Measurements from ENCODE around the gene SNTG2. TPM values are rescaled to one million over a fixed set of nuclear protein-coding genes. Genes with fewer than 3 reads are reported as not detected.

Gene SNTG2
- total RNA-seq, 1 donor from 2014 or later = 1.0 TPM

- intact Hi-C loops (cut with DNase I) = no loop called here
- no peak for DNase-seq (ENCODE audit: low spot score)
These were observed 1.1 kb upstream of the SNTG2 start for GRCh38 chr2:949384-950079.

- no peak for DNase-seq (ENCODE audit: low spot score)
- intact Hi-C loops (cut with DNase I) = no loop called here
These were observed 766 bp downstream of the SNTG2 start for GRCh38 chr2:951224-952006.

- DNase-seq (ENCODE audit: low spot score) = no peak
- intact Hi-C loops (cut with DNase I) = no loop called here
These were observed 2.8 kb downstream of the SNTG2 start for GRCh38 chr2:953408-953807.

GRCh38 chr2:953975-954686 lies 3.5 kb downstream of the SNTG2 start:
- intact Hi-C loops (cut with DNase I) = loop anchor here (2.0 kb wide), 1 partner anchor 591 kb away; no protein-coding TSS in a partner anchor
- DNase-seq (ENCODE audit: low spot score) = no peak

- DNase-seq (ENCODE audit: low spot score) = no peak
- intact Hi-C loops (cut with DNase I) = loop anchor here (2.0 kb wide), 1 partner anchor 590 kb away; no protein-coding TSS in a partner anchor
These were observed 4.0 kb downstream of the SNTG2 start for GRCh38 chr2:954687-955000.

- intact Hi-C loops (cut with DNase I) = loop anchor here (2.0 kb wide), 1 partner anchor 589 kb away; no protein-coding TSS in a partner anchor
- no peak for DNase-seq (ENCODE audit: low spot score)
These were observed 5.4 kb downstream of the SNTG2 start for GRCh38 chr2:955829-956731.

- intact Hi-C loops (cut with DNase I) = no loop called here
- DNase-seq (ENCODE audit: low spot score) = no peak
These were observed 8.8 kb downstream of the SNTG2 start for GRCh38 chr2:959457-959856.

- intact Hi-C loops (cut with DNase I) = no loop called here
- DNase-seq (ENCODE audit: low spot score) = no peak
These were observed 9.6 kb downstream of the SNTG2 start for GRCh38 chr2:960061-960736.

GRCh38 chr2:961786-962185 lies 11.1 kb downstream of the SNTG2 start:
- intact Hi-C loops (cut with DNase I) = no loop called here
- no peak for DNase-seq (ENCODE audit: low spot score)

GRCh38 chr2:963876-964275 lies 13.2 kb downstream of the SNTG2 start:
- DNase-seq (ENCODE audit: low spot score) = no peak
- intact Hi-C loops (cut with DNase I) = no loop called here

GRCh38 chr2:964562-964961 lies 13.9 kb downstream of the SNTG2 start:
- intact Hi-C loops (cut with DNase I) = no loop called here
- DNase-seq (ENCODE audit: low spot score) = no peak

- DNase-seq (ENCODE audit: low spot score) = no peak
These were observed 15.0 kb downstream of the SNTG2 start for GRCh38 chr2:965640-966147.

GRCh38 chr2:973129-973528 lies 22.5 kb downstream of the SNTG2 start:
- DNase-seq (ENCODE audit: low spot score) = no peak
- intact Hi-C loops (cut with DNase I) = no loop called here

More at GRCh38 chr2:965640-966147, 15.0 kb downstream of the SNTG2 start:
- intact Hi-C loops (cut with DNase I) = no loop called here

GRCh38 chr2:974054-974453 lies 23.4 kb downstream of the SNTG2 start:
- DNase-seq (ENCODE audit: low spot score) = no peak
- intact Hi-C loops (cut with DNase I) = no loop called here

GRCh38 chr2:974502-974901 lies 23.9 kb downstream of the SNTG2 start:
- intact Hi-C loops (cut with DNase I) = no loop called here
- DNase-seq (ENCODE audit: low spot score) = no peak

- DNase-seq (ENCODE audit: low spot score) = no peak
- intact Hi-C loops (cut with DNase I) = no loop called here
These were observed 24.4 kb downstream of the SNTG2 start for GRCh38 chr2:975095-975494.

- intact Hi-C loops (cut with DNase I) = no loop called here
- DNase-seq (ENCODE audit: low spot score) = no peak
These were observed 28.6 kb downstream of the SNTG2 start for GRCh38 chr2:979069-979928.

- no peak for DNase-seq (ENCODE audit: low spot score)
- intact Hi-C loops (cut with DNase I) = no loop called here
These were observed 29.5 kb downstream of the SNTG2 start for GRCh38 chr2:980176-980575.

All from cardiac septum (tissue), 1 donor.